ENCODE measurements around the gene SPAAR. TPM values are rescaled to one million over a fixed set of nuclear protein-coding genes. Genes with fewer than 3 reads are reported as not detected.

Gene SPAAR
- total and polyA plus RNA-seq, 9 of the 15 experiments (the other 6 are each of a cell fraction or from before 2014, with no cell fraction given), result not detected

DNA sequence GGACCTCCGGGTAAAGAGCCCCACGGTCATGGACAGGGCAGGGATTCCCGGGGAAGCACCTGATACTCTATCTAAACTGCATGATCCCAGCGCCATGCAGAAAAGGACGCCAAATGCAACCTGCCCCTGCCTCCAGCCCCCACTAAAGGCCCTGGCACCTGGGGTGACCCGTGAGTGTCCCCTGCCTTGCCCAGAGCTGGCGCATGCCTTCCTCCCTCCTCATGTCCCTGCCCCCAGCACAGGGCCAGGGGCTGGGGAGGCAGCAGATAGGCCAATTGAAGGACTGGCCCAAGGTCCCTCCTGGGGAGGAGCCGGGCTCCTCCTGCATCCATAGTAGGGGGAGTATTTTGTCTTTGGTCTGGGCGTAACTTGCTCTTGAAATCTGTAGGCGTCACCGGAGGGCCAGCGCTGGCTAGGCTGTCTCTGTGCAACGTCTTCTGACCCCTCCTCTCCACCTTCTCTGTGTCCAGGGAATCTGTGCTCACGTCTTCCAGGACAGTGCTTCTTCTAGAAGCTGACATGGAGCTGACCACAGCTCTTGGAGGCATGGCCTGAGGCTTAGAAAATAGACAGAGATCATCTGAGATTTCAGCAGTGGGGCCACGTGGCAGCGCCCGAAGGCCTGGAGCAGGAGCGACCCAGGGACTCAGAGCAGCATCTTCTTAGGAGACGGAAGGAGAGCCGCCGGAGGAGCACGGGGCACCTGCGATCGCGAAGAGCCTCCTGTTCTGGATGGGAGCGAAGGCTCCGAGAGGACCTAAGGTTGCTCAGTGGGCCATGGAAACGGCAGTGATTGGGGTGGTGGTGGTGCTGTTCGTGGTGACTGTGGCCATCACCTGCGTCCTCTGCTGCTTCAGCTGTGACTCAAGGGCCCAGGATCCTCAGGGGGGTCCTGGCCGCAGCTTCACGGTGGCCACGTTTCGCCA, 660 bp downstream of the SPAAR start (continued):
- TF ChIP-seq, protein P1, sequence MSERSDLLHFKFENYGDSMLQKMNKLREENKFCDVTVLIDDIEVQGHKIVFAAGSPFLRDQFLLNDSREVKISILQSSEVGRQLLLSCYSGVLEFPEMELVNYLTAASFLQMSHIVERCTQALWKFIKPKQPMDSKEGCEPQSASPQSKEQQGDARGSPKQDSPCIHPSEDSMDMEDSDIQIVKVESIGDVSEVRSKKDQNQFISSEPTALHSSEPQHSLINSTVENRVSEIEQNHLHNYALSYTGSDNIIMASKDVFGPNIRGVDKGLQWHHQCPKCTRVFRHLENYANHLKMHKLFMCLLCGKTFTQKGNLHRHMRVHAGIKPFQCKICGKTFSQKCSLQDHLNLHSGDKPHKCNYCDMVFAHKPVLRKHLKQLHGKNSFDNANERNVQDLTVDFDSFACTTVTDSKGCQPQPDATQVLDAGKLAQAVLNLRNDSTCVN (CRISPR knock-in tag; IDR thresholded peaks at IDR 0.05), result no peak
- no peak for TF ChIP-seq MAZ (CRISPR knock-in tag; conservative IDR thresholded peaks at IDR 0.05 in 1 of 2, IDR thresholded peaks at IDR 0.05 in 1 of 2)

DNA sequence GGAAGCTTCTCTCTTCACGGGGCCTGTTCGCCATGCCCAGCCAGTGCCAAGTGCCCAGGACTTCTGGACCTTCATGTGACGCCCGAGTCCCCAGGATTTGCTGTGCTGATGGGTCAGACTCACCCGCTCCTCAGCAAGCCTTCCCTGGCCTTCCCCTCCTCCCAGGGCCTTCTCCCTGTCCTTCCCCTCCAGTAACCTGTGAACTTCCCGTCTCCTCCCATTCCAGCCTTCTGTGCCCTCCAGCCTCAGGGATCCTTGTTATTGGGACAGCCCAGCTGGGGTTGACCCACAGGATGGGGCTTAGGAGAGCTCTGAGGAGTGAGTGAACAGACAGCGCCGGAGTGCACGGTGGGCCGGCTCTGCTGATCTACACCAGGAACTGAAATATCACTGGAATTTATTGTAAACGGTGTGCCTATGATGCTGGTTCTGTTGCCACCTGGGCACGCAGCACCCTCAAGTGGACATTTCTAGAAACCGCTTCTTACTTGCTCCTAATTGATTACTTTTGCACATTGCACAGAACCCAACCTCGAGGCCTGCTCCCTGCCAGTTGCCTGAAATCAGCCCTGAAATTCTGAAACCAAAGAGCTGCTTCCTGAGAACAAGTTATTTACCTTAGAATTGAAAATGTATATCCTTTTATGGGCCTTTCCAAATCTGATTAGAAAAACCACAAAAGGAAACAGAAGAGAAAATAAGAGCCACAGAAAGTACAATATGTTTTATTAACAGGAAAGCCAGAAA, 1.5 kb downstream of the SPAAR start:
- no peaks in the 10 kb centered on the region for H3K79me2 ChIP-seq (ENCODE audit: control insufficient read depth, insufficient read depth, low read length)
- no peaks in the 10 kb centered on the region for H4K20me1 ChIP-seq (replicated peaks; ENCODE audit: control insufficient read depth, insufficient read depth, low read length)
- H3K9me3 ChIP-seq (replicated peaks; ENCODE audit: control insufficient read depth, insufficient read depth, low read depth, low read length), result no peaks in the 10 kb centered on the region
- H3K36me3 ChIP-seq (ENCODE audit: control insufficient read depth, insufficient read depth, low read length), result no peaks in the 10 kb centered on the region
- H3K4me3 ChIP-seq, result no peak overlapping the region
- 59% methylated on average over 7 of the region's 14 CpGs for WGBS (ENCODE audit: insufficient coverage, low coverage, missing lambda C conversion rate)
- ChIA-PET CTCF (ENCODE audit: low intra/inter-chr PET ratio) (interaction anchor here (0.5 to 1.4 kb wide), 3 partner anchors 35 to 839 kb away, joined by 3 to 5 read pairs (median 3); no protein-coding TSS in a partner anchor), POLR2A (interaction anchor here (0.6 to 1.3 kb wide), 4 partner anchors 8 to 151 kb away, joined by 3 to 4 read pairs (median 4); no protein-coding TSS in a partner anchor)
- DNase-seq (ENCODE audit: extremely low read depth in 1 of 4, low spot score in 3 of 4) (peak in 3 of 4 experiments; percentile 31 to 44 (median 32)), ATAC-seq (peak; percentile 15; the same call in 1 of the 3 replicates), FAIRE-seq (no peak)
- H3K4me1 ChIP-seq (replicated peaks in 1 of 2; ENCODE audit: control insufficient read depth in 2 of 2, insufficient read depth in 2 of 2, low read length in 2 of 2), result peaks cover 24 to 55% of the 10 kb centered on the region in 2 experiments; a peak in 4 of 5 replicates
- H3K9me1 ChIP-seq (ENCODE audit: control insufficient read depth, insufficient read depth, low read length), result no peaks in the 10 kb centered on the region
- BruUV-seq (replicated peaks), result no TSS peak
- H2AFZ ChIP-seq (ENCODE audit: low read depth, low read length), result peak overlapping the region; percentile 46
- no peak overlapping the region for H3K9ac ChIP-seq (ENCODE audit: insufficient read depth in 1 of 2, low read depth in 2 of 2, low read length in 2 of 2)
- TF ChIP-seq, protein P2, sequence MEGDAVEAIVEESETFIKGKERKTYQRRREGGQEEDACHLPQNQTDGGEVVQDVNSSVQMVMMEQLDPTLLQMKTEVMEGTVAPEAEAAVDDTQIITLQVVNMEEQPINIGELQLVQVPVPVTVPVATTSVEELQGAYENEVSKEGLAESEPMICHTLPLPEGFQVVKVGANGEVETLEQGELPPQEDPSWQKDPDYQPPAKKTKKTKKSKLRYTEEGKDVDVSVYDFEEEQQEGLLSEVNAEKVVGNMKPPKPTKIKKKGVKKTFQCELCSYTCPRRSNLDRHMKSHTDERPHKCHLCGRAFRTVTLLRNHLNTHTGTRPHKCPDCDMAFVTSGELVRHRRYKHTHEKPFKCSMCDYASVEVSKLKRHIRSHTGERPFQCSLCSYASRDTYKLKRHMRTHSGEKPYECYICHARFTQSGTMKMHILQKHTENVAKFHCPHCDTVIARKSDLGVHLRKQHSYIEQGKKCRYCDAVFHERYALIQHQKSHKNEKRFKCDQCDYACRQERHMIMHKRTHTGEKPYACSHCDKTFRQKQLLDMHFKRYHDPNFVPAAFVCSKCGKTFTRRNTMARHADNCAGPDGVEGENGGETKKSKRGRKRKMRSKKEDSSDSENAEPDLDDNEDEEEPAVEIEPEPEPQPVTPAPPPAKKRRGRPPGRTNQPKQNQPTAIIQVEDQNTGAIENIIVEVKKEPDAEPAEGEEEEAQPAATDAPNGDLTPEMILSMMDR (IDR thresholded peaks at IDR 0.05 in 2 of 3, conservative IDR thresholded peaks at IDR 0.05 in 1 of 3; ENCODE audit: insufficient read depth in 2 of 3, low read depth in 1 of 3, low read length in 3 of 3), result peak; percentile 39 to 55 (median 49); a peak in 5 of 6 replicates
- TF ChIP-seq SRF (CRISPR knock-in tag; IDR thresholded peaks at IDR 0.05) (peak in 1 of 2 experiments; percentile 58; a peak in 1 of 4 replicates), SMAD3 (CRISPR knock-in tag; conservative IDR thresholded peaks at IDR 0.05) (no peak), RAD21 (CRISPR knock-in tag; conservative IDR thresholded peaks at IDR 0.05 in 1 of 2, IDR thresholded peaks at IDR 0.05 in 1 of 2) (peak; percentile 14 to 42; a peak in 2 of 4 replicates), ZNF12 (CRISPR knock-in tag; IDR thresholded peaks at IDR 0.05) (no peak), GABPA (tag; conservative IDR thresholded peaks at IDR 0.05; ENCODE audit: low read depth) (0 out of 2 replicates have a peak, but pooled peaks have one; percentile 12), SMC3 (conservative IDR thresholded peaks at IDR 0.05; ENCODE audit: insufficient read depth, low read depth, low read length) (peak; percentile 33; the same call in 1 of the 2 replicates), ZNF77 (CRISPR knock-in tag; IDR thresholded peaks at IDR 0.05) (no peak), ZNF263 (CRISPR knock-in tag; IDR thresholded peaks at IDR 0.05; ENCODE audit: borderline replicate concordance) (no peak)
- intact Hi-C loops (cut with micrococcal nuclease), result no loop called here
- H3K4me2 ChIP-seq (ENCODE audit: insufficient read depth, low read length), result no peak overlapping the region
- no peaks in the 10 kb centered on the region for H3K27me3 ChIP-seq (ENCODE audit: control insufficient read depth in 2 of 2, insufficient read depth in 2 of 2, low read length in 2 of 2)
- no peak overlapping the region for H3K27ac ChIP-seq (ENCODE audit: extremely low read depth, low read depth, low read length)
- in situ Hi-C loops (cut with MboI), result no loop called here

All from K562 (cell line).